Superior temporal gyrus (tissue), 1 donor: ENCODE data around the gene STX10.
A peak's percentile ranks its signal among the peaks of the same experiment; 100 is the strongest.

Experiments used
- DNase-seq: peaks from one replicate; pipeline ENCODE4 v3.0.0-alpha.2; 2016; ENCODE audit errors: extremely low spot score

The STX10 gene

DNA sequence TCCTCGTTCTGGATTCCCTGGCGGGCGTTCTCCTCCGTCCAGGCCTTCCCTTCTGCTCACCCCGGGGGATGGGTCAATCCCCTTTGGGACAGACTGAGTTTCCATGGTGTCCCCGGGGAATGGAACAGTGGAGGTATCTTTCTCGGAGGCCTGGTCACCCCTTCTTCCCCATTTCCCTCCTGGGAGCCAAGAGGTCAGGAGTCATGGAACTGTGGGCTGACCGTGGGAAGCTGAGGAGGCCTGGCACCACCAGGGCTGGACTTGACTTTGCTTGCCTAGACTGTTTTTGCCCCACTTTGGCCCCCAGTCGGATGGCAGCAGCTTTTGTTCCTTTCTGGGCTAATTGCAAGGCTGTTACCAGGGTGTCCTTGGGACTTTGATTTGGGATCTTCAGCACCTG, 30.1 kb downstream of the STX10 start:
- peak; percentile 3 for DNase-seq

GRCh38 chr19:13119627-13120026, 30.5 kb downstream of the STX10 start:
- no peak for DNase-seq

GRCh38 chr19:13118424-13119193, 31.6 kb downstream of the STX10 start:
- no peak for DNase-seq

DNA sequence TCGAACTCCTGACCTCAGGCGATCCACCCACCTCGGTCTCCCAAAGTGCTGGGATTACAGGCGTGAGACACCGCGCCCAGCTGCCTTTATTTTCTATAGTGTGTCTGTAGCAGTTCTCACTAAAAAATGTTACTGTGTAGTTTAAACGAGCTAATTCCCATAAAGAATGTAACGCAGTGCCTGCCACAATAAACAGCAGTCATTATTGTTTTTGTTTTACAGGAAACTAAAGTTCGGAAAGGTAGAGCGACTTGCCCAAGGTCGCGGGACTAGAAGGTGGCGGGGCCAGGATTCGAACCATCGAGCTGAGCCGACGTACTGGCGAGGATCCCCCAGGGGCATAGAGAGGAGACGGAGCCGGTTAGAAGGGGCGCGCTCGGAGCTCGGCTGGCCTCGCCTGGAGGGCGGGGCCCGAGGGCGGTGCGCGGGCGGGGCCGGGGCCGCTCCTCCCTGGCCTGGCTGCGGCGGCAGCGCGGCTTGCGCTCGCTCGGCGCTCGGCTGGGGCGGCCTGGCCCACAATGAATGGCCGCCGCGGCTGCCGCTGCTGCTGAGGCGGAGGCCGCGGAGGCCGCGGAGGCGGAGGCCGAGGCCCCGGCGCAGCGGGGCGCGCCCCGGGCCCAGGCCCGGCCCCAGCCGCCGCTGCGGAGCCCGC, 32.3 kb downstream of the STX10 start, which contains the start of gene NACC1:
TSS of gene NACC1 (plus strand) at position 493 of the 652 bp plus-strand sequence. CDS start 16,944 bp downstream, outside the sequence.
- DNase-seq: peak; percentile 88

GRCh38 chr19:13117176-13117771, 32.9 kb downstream of the STX10 start:
- DNase-seq: no peak

GRCh38 chr19:13116282-13117175, 33.6 kb downstream of the STX10 start, which contains the start of gene TRMT1:
TSS of gene TRMT1 (minus strand) at chr19:13116740. CDS start at chr19:13116399, 341 bp downstream.
- peak; percentile 97 for DNase-seq

DNA sequence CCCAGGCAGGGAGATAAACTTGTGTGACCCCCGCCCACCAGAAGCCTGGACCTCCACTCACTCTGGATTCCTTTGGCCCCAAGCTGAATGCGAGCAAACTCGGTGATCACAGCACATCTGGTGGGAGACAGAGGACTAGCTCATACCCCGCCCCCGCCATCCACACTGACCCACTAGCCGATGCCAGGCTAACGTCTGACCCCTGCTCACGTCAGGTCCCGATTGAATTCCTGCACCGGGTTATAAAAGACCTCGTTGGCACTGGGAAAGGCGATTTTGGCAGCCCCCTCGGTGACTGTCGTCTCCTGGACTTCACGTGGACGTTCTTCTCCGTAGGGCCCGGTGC, 34.3 kb downstream of the STX10 start:
- no peak for DNase-seq

GRCh38 chr19:13112555-13112954, 37.6 kb downstream of the STX10 start:
- no peak for DNase-seq

DNA sequence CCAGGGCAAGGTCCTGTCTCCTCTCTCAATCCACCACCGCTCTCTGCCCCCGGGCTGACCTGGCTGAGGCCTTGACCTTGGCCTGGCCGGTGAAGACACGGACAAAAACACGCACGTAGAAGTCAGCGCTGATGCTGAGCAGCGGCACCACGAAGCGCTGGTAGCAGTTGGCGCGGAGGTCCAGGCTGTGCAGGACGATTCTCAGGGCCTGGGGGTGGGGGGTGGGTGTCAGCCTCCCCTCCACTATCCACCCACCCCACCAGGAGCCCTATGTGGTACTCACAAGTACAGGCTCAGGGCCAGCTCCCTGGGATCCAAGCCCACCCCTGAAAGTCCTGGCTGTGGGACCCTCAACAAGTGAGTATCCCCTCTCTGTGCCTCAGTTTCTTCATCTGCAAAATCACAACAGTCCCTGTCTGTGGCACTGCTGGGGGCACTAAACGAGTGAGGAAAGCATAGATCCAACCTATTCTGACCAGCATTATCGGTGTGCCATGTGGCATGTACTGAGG, 40.0 kb downstream of the STX10 start:
- DNase-seq: no peak

DNA sequence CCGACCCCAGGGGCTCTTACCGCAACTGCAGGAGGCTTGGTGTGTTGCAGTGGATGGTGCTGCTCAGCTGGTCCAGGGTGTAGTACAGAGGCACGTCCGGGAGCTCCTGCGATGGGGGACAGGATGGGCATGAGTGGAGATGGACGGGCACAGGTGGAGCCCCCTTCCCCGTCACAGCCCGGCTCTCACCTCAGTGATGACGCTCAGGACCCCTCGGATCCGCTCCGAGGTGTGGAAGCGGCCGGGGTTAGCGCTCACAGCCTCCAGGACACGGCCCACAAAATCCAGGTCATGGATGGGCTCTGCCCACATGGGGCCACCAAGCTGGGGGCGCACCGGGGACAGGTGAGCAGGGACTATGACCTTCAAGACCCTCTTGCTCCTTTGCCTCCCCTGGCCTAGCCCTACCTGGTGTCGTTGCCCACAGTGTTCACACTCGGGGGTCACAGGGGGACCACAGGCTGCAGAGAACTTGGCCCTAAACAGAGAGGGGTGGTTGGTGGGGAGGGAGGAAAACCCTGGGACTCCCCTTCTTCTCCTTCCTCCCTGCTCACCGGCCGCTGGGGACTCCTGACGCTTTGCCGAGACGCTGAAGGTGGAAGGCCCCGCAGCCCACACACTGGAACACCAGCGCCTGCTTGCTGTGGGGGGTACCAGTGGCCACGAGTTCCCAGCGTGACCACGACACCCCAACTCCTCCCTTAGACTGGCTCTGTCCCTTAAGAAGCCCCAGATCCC, 40.6 kb downstream of the STX10 start:
- DNase-seq: no peak

DNA sequence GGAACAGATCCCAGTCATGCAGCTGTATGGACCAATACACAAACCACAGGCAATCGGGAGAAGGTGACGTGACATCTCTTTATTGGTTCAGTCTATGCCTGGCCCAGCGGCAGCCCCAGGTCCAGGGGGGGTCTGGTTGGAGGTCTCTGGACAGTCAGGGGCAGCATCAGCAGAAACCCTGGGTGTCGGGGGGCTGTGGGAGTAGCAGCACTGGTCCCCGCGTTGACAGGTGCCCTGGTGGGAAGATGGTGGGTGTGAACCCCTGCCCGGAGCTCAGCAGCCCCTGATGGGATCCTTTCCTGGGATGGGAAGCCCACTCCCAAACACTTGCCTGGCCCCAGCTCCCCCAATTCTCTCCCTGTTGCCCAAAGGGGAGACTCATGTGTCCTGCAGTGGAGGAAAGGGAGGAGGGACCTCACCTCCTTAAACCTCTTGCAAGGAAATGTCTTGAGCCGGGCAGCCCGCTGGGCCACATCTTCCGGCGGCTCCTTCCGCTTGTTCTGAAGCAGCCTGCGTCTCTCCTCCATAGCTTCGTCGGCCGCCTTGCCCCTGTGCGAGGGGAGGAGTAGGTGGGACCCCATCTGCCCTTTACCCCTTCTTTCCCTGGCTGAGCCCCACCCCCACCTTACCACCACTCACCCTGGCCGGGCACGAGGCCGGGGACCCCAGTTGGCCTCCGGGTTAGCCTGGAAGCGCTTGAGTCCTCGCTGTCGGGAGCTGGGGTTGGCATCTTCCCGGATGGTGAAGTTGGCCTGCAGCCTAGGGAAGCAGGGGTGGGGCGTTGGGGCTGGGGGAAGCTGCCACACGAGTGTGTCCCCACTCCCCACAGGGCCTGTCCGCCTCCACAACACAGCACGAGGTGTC, 45.1 kb downstream of the STX10 start:
- DNase-seq: peak; percentile 5

DNA sequence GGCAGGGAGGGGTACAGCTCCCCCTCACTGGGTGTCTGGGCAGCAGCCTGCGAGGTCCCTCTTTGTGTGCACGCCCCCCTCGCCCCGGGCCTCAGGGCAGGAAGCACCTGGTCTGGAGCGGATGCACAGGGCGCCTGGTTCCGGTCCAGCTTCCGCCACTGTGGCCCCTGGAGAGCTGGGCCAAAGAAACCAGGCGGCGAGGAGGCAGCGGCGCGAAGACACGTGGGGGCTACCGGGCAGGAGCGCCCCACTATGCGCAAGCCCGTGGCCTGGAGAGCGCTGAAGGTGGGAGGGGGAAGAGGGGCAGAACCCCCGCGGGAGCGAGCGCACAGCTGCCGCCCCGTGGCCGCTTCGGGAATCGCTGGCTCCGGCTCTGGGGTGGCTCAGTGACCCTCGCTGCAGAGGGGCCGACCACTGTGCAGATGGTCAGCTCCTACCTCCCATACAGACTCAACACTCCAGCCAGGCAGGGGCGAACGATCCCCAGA, 45.8 kb downstream of the STX10 start:
- DNase-seq: no peak

DNA sequence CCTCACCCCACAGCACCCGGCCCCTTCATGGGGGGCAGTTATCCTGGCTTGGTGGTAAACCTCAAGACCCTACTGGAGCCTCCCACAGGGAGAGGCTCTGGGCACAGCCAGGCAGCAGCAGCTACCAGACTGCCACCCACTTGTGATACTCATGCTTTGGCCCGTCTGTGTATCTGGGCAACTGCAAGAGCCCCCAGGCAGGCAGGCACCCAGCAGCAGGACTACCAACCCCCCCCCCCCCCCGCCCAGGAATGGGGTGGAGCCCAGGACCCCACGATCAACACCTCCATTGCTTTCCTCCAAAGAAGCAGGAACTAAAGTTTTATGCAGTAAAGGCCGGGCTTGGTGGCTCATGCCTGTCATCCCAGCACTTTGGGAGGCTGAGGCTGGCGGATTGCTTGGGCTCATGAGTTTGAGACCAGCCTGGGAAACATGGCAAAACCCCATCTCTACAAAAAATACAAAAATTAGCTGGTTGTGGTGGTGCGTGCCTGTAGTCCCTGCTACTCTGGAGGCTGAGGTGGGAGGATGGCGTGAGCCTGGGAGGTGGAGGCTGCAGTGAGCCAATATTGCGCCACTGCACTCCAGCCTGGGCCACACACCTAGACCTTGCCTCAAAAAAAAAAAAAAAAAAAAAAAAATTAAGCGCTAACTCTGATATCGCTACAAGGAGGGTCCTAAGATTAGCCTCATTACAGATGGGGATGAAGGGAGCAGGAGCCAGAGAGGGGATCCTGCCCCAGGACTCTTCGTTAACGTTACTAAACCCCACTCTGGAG, 46.4 kb downstream of the STX10 start:
- no peak for DNase-seq

- DNase-seq: peak; percentile 13
Observed at GRCh38 chr19:13102666-13103580, 47.3 kb downstream of the STX10 start, which contains the start of gene LYL1. TSS of gene LYL1 (minus strand) at chr19:13102858. CDS start at chr19:13101171, 1,687 bp downstream.

DNA sequence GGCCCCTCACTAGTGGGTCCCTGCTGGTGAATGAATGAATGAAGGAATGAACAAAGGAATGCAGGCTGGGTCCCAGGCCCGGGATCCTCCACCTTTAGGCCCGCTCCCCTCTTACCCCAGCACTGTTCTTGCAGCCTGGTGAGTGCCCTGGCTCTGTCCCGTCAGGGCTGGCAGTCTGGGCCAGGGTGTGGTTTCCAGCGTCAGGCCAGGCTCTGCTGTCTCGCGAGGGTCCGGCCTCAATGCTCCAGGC, 47.8 kb downstream of the STX10 start:
- DNase-seq: no peak

- DNase-seq: no peak
Observed at GRCh38 chr19:13101590-13102415, 48.4 kb downstream of the STX10 start.
